AML-193 (cell line): Measurements from ENCODE around the gene RHOC.

Experiments
- DNase-seq, 2 experiments: peaks; one replicate each; lab custom pipeline; 2025; lab: John Stamatoyannopoulos, UW

The RHOC gene

GRCh38 chr1:112701227-112702066, 5.5 kb downstream of the RHOC start:
- DNase-seq = no peak

DNA sequence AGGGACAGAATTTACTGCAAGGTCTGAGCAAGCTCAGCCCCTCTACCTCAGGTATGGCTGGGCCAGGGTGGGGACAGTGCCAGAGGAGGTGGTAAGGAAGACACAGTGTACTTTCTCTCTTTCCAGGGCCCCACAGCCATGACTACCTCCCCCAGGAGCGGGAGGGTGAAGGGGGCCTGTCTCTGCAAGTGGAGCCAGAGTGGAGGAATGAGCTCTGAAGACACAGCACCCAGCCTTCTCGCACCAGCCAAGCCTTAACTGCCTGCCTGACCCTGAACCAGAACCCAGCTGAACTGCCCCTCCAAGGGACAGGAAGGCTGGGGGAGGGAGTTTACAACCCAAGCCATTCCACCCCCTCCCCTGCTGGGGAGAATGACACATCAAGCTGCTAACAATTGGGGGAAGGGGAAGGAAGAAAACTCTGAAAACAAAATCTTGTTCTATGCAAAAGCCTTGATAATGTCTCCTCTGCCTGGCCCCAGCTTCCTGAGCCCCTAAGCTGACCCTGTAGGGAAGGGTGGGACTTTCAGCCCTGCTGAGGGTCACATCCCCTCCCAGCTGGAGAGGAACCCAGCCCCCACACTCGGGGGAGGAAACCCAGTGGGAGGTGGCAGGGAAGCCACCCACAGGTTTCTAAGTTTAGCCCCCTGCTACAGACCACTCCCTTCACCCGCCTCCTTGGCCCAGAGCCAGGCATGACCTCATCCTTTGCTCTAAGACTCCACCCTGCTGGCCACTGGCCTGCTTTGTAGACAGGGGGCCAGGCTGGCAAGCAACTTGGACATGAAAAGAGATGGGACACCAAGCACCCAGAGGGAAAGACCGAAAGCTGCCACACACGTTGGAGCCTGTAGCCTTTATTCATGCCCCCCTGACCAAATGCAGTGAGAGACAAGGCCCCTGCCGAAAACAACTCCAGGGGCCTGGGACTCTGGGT, 6.4 kb downstream of the RHOC start:
- no peak for DNase-seq

DNA sequence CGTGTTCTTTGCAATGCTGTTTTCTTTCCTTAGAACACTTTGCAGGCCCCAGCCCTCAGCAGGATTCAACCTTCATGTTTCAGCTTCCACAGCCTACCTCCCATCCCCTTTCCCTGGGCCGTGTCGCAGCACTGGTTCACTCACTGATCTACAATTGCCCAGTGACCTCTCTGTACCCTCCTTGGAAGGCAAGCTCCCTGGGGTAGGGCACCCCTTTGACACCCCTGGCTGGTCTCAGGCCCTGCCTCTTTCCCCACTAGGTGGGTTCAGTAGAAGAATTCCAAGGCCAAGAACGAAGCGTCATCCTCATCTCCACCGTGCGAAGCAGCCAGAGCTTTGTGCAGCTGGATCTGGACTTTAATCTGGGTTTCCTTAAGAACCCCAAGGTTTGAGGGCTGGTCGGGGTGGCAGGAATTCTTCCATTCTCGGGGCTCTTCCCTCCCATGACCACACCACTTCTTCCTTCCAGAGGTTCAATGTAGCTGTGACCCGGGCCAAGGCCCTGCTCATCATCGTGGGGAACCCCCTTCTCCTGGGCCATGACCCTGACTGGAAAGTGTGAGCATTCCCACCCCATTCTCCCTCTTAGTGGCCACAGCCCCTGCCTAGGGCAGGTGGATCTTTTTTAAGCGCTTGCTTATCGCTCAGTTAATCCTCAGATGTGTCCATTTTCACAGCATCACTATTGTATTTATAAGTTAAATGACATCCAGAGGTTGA, 7.3 kb downstream of the RHOC start:
- no peak for DNase-seq

DNA sequence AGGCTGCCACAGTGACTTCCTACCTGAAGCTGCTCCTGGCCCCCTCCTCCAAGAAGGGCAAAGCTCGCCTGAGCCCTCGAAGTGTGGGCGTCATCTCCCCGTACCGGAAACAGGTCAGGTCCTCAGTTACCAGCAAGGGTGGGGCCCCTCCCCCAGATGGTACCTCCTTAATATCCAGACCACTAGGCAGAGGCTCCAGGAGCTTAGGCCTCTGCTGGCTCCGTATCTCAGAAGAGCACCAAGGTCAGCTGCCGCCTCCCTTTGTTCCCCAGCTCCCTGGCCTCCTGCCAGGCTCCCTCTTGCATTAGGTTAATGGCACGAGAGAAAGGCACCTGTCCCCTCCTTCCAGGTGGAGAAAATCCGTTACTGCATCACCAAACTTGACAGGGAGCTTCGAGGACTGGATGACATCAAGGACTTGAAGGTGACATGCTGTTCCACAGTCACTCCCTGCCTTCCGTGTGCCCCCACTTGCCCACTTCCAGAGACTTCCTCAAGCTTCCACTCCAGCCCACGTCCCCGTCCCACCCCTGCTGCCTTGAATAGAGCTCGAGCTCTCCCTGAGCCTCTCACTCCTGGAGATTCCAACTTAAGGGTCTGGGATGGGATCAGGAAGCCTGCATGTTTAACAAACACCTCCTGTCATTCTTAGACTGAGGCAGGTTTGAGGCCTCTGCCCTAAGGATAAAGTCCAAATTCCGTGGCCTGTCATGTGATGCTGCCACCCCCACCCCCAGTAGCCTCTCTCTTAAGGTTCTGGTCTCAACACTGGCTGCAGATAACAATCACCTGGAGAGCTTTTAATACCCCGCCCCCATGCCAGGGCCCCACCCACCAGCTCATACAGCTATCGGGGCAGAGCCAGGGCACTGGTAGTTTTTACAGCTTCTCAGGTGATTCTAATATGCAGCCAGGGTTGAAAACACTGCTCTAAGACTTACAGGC, 8.3 kb downstream of the RHOC start:
- DNase-seq = no peak

DNA sequence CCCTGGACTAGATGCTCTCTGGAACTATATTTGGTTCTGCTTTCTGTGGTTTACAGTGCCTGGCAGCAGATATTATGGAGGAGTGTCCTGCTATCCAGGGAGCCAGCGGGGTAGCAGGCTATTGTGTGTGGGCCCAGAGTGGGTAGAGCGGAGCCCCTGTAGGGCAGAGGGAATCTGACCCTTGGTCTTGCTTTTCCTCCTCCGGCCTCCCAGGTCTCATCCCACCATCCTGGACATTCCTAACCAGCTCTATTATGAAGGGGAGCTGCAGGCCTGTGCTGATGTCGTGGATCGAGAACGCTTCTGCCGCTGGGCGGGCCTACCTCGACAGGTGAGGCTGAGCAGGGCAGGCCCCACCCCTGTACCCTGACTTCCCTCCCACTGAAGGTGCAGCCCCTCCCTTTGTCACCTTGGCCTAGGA, 9.1 kb downstream of the RHOC start:
- DNase-seq = no peak

DNA sequence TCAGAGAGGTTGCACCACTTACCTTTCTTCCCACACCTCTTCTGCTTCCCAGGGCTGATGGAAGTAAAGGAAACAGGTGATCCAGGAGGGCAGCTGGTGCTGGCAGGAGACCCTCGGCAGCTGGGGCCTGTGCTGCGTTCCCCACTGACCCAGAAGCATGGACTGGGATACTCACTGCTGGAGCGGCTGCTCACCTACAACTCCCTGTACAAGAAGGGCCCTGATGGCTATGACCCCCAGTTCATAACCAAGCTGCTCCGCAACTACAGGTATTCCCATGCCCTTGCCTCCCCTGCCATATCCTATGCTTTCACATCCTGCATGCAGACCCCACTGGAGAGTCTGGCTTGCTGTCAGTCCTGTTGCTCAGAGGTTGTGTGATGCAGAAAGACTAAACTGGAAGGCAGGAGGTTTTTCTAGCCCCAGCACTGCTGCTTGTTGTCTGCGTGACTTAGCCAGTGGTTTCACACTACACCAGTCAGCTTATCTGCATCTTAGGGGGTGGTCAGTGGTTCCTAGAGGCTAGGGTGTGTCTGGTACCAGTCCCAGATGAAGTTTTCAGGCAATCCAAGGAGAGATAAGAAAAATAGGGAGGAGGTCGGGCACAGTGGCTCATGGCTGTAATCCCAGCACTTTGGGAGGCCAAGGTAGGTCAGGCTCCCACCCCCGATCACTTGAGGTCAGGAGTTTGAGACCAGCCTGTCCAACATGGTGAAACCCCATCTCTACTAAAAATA, 10.2 kb downstream of the RHOC start:
- DNase-seq = no peak

DNA sequence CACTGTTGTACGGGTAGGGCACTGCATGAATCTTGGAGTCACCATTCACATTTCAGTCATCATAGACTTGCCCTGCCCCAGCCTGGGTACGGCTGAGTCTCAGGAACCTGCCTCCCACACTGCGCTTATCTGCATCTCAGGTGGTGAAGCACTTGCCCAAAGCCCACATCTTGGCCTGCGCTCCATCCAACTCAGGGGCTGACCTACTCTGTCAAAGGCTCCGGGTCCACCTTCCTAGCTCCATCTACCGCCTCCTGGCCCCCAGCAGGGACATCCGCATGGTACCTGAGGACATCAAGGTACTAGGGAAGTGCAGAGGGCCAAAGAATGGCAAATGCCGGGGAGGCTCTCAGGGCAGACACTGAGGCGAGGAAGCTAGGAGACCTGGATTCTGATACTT, 11.7 kb downstream of the RHOC start:
- no peak for DNase-seq

DNA sequence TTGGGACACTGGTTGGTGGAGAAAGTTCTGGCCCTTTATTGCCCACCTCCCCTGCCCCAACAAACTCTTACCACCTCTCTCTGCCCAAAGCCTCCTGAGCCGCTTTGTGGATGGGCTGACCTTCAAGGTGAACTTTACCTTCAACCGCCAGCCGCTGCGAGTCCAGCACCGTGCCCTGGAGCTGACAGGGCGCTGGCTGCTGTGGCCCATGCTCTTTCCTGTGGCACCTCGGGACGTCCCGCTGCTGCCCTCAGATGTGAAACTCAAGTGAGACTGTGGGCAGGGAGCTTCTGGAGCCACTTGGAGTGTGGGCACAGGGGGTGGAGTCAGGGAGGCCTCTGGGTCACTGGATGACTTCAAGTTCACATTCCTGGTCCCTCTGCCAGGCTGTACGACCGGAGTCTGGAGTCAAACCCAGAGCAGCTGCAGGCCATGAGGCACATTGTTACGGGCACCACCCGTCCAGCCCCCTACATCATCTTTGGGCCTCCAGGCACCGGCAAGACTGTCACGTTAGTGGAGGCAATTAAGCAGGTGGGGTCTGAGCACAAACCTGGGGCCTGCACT, 12.5 kb downstream of the RHOC start:
- no peak for DNase-seq

GRCh38 chr1:112693821-112694220, 13.1 kb downstream of the RHOC start:
- no peak for DNase-seq

DNA sequence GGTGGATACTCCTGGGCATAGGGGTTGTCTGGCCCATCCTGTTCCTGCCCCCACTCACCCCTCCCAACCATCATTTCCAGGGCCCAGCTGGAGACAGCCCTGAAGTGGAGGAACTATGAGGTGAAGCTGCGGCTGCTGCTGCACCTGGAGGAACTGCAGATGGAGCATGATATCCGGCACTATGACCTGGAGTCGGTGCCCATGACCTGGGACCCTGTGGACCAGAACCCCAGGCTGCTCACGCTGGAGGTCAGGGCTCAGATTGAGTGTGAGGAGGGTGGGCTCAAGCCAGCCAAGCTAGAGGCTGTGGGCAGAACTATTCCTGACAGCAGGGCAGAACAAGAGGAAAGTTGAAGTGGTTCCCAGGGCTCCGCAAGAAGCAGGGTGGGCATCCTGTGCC, 14.2 kb downstream of the RHOC start:
- DNase-seq = no peak

- DNase-seq = no peak
These were observed 17.1 kb downstream of the RHOC start for GRCh38 chr1:112689842-112690237.

DNA sequence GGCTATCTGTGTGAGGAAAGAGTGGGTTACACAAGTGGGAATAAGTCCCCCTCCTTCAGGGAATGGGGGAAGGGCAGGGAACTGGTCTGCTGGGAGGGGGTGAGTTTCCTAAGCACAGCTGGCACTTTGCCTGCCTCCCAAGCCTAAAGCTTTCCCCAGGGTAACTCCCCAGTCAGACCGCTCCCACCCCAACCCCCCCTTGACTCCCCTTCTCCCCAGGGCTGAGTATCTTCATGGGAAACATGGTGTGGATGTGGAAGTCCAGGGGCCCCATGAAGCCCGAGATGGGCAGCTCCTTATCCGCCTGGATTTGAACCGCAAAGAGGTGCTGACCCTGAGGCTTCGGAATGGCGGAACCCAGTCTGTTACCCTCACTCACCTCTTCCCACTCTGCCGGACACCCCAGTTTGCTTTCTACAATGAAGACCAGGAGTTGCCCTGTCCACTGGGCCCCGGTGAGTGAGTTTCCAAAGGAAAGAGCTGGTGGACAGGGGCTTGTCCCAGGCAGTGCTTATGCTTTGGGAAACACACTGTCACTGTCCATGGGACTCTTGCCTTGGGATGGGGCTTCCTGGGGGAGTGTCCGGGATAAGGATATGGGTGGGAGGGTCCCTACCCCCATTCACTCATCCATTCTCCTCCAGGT, 17.6 kb downstream of the RHOC start:
- DNase-seq = no peak

- no peak for DNase-seq
These were observed 18.1 kb downstream of the RHOC start for GRCh38 chr1:112688781-112689193.

DNA sequence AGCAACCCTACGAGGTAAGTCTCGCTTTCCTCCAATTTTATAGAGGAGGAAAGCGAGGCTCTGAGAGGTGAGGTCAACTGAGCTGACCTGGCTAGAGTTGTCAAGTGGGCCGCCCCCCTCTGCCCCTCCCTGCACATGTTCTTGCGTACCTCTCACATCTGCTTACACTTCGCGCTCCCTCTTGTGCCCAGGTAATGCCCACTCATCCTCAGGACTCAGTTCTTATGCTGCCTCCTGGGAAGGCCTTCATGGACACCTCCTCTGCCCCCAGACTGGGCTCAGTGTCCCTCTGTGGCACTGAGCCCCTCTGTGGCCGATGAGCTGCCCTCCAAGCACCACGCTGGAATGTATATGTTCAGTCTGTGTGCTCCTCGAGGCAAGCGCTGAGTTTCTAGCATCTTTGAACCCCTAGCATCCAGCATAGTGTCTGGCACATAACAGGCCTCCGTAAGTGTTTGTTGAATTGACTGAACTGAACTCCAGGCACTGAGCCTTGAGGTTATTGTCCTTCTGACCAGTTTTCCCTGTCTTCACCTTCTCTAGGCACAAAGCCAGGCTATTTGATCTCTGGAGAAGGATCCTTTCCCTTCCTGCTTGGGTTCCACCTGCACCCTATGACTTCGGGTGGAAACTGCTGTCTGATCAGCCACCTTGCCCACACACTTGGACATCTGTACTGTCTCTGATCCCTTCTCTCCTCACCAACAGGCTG, 19.0 kb downstream of the RHOC start:
- no peak for DNase-seq

DNA sequence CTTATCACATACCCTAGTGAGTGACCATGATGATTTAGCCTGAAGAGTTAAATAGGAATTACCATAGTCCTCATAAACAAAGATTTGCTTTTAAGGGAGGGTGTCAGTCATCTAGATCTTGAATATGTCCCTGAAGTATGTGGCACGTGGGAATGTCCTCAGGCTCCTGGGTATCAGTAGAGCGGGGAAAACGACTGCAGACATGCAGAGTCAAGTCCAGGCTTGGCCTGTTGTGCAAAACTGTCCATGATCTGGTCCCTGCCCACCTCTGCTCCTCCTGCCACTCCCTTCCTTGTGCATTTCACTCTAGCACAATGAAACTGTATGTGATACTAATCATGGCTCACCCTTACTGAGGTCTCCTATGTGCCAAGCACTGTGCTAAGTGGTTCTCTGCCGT, 19.6 kb downstream of the RHOC start:
- no peak for DNase-seq

- no peak for DNase-seq
These were observed 20.1 kb downstream of the RHOC start for GRCh38 chr1:112686835-112687234.

GRCh38 chr1:112686417-112686816, 20.5 kb downstream of the RHOC start:
- DNase-seq = no peak

DNA sequence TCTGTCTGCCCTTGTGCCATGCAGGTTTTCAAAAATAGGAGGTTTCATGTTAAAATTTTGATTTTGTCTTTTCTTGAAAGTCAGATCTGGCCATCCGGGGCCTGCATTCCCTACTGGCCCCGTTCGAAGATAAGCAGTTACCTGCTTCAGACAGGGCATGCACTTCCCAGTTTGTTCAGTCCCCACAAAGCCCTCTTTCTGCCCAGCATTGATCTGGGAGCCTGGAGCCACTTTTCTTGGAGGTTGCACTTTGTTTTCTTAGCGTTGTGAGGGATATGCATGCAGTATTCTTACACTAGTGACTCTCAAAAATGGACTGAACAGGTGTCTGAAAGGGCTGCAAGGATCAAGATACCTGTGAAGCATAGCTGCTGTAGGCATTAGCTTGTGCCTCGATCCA, 21.0 kb downstream of the RHOC start:
- DNase-seq = no peak

GRCh38 chr1:112678605-112679004, 28.3 kb downstream of the RHOC start:
- DNase-seq = no peak
